GM23338 (cell line): ENCODE measurements around the gene ABCC6.

Source experiments
- CREB1 ChIP-seq: fragments of 250-450 bp; sonication (Bioruptor Pico); IDR thresholded peaks from 2 replicates; pipeline ENCODE4 v1.5.0; 2020; ENCODE audit warnings: low read depth, mild to moderate bottlenecking, moderate library complexity
- EZH2 ChIP-seq: fragments of 200-600 bp; sonication (generic); IDR thresholded peaks from one replicate; pipeline ENCODE4 v1.8.0; 2017; ENCODE audit warnings: antibody characterized with exemption, mild to moderate bottlenecking, low read depth; ENCODE audit not compliant: unreplicated experiment
- POLR2AphosphoS5 ChIP-seq: IDR thresholded peaks from 2 replicates; pipeline ENCODE4 v1.6.1; 2016; ENCODE audit warnings: antibody characterized with exemption, low read depth
- TF ChIP-seq, protein P1 (sequence below), 2 experiments: fragments of 200-600 bp in 1 of 2; sonication (generic) in 1 of 2; conservative IDR thresholded peaks; 2 replicates each; pipeline versions ENCODE4 v1.5.1 to v1.6.1; 2016 to 2017; ENCODE audit warnings: antibody characterized with exemption in 2 of 2, low read depth in 2 of 2, mild to moderate bottlenecking in 2 of 2, moderate library complexity in 1 of 2
- TF ChIP-seq, protein P2 (sequence below): IDR thresholded peaks from one replicate; pipeline ENCODE4 v1.6.1; 2018; ENCODE audit warnings: antibody characterized with exemption; ENCODE audit not compliant: unreplicated experiment

DNA sequence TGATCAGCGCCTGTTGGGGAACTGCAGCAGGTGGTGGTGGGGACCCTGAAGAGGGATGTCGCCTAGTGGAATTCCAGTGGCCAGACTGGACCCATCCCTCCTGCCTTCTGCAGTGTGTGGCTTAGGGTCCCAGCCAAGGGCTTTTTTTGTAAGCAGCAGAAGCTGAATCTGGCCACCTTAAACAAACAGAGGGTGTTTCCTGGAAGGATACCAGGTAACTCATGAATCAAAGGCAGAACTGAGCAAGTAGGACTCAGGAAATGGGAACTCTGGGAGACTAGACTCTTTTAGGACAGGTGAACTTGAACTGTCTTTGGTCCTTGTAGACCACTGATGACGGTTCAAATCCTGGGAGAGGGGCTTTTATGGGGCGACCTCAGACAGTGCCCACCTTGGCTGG lies 124.0 kb downstream of the ABCC6 start:
- TF ChIP-seq, protein P1, sequence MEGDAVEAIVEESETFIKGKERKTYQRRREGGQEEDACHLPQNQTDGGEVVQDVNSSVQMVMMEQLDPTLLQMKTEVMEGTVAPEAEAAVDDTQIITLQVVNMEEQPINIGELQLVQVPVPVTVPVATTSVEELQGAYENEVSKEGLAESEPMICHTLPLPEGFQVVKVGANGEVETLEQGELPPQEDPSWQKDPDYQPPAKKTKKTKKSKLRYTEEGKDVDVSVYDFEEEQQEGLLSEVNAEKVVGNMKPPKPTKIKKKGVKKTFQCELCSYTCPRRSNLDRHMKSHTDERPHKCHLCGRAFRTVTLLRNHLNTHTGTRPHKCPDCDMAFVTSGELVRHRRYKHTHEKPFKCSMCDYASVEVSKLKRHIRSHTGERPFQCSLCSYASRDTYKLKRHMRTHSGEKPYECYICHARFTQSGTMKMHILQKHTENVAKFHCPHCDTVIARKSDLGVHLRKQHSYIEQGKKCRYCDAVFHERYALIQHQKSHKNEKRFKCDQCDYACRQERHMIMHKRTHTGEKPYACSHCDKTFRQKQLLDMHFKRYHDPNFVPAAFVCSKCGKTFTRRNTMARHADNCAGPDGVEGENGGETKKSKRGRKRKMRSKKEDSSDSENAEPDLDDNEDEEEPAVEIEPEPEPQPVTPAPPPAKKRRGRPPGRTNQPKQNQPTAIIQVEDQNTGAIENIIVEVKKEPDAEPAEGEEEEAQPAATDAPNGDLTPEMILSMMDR (conservative IDR thresholded peaks at IDR 0.05; ENCODE audit: low read depth in 2 of 2), result no peak
- TF ChIP-seq CREB1 (CRISPR knock-in tag) (no peak), POLR2AphosphoS5 (no peak), EZH2 (no peak)
- TF ChIP-seq, protein P2, sequence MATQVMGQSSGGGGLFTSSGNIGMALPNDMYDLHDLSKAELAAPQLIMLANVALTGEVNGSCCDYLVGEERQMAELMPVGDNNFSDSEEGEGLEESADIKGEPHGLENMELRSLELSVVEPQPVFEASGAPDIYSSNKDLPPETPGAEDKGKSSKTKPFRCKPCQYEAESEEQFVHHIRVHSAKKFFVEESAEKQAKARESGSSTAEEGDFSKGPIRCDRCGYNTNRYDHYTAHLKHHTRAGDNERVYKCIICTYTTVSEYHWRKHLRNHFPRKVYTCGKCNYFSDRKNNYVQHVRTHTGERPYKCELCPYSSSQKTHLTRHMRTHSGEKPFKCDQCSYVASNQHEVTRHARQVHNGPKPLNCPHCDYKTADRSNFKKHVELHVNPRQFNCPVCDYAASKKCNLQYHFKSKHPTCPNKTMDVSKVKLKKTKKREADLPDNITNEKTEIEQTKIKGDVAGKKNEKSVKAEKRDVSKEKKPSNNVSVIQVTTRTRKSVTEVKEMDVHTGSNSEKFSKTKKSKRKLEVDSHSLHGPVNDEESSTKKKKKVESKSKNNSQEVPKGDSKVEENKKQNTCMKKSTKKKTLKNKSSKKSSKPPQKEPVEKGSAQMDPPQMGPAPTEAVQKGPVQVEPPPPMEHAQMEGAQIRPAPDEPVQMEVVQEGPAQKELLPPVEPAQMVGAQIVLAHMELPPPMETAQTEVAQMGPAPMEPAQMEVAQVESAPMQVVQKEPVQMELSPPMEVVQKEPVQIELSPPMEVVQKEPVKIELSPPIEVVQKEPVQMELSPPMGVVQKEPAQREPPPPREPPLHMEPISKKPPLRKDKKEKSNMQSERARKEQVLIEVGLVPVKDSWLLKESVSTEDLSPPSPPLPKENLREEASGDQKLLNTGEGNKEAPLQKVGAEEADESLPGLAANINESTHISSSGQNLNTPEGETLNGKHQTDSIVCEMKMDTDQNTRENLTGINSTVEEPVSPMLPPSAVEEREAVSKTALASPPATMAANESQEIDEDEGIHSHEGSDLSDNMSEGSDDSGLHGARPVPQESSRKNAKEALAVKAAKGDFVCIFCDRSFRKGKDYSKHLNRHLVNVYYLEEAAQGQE, result no peak
